Stomach (tissue), 4 donors: ENCODE results near the gene GPR37L1.

Experiments used
- CTCF ChIP-seq, 7 experiments: fragments of 450-650 bp in 4 of 7; fragments of 200-600 bp in 3 of 7; sonication (generic) in 3 of 7; IDR thresholded peaks; one replicate each; pipeline ENCODE4 v1.5.1; 2016 to 2019; ENCODE audit warnings: antibody characterized with exemption in 7 of 7, control low read depth in 2 of 7, mild to moderate bottlenecking in 1 of 7
- EP300 ChIP-seq: sonication (generic); formaldehyde crosslinking; IDR thresholded peaks from one replicate; pipeline ENCODE4 v1.6.1; 2017; ENCODE audit warnings: antibody characterized with exemption
- POLR2A ChIP-seq, 4 donors: fragments of 450-650 bp; IDR thresholded peaks; one replicate each; pipeline ENCODE4 v1.6.1; 2016; ENCODE audit warnings: antibody characterized with exemption in 4 of 4, control low read depth in 2 of 4, mild to moderate bottlenecking in 1 of 4, moderate library complexity in 1 of 4
- POLR2AphosphoS5 ChIP-seq, 3 donors: sonication (generic); formaldehyde crosslinking; IDR thresholded peaks; one replicate each; pipeline ENCODE4 v1.6.1; 2016; ENCODE audit warnings: antibody characterized with exemption in 3 of 3

- TF ChIP-seq EP300 (no peak), CTCF (IDR thresholded peaks at IDR 0.05) (no peak), POLR2AphosphoS5 (IDR thresholded peaks at IDR 0.05) (no peak), POLR2A (IDR thresholded peaks at IDR 0.05) (no peak)
These were observed 11.3 kb downstream of the GPR37L1 start for GRCh38 chr1:202133989-202134388.
